Stimulated activated CD8-positive, alpha-beta memory T cell treated with anti-CD3 and anti-CD28 coated beads, Interleukin-12 subunit alpha, Interleukin-12 subunit beta, amount 100 ng/mL, for 24 hours (primary cell): ENCODE measurements around the gene MACF1.
A peak's percentile ranks its signal among the peaks of the same experiment; 100 is the strongest.

Experiments
- DNase-seq: peaks from one replicate; pipeline ENCODE4 v3.0.0-alpha.2; 2020; ENCODE audit errors: extremely low read depth

MACF1 gene

DNA sequence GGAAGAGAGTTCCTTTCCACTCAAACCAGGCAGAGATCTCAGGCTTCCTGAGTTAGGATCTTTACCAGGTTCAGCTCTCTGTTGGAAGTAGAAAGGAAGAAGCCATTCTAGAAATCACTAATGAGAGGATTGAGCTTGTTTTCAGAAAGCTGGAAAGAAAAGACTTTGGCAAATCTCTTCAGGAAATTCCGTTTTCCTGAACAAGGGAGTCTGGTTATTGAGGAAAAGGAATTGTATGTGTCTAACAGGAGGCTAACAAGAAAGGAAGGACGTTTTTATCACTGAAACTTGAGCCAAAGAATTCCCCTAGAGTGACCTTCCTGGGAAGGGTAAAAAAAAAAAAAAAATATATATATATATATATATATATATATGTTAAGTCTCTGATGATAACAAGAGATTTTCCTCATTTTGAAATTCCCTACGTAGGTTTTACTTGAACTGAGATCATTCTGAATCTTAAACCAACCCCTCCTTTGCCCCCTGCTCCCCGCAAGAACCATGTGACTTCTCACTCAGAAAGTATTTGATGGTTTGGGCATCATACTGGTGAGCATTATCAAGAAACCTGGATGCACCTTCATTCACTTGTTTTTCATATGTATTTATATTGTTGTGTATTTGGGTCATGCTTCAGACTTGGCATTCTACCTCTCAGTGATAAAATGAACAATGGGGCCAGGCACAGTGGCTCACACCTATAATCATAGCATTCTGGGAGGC lies 188.5 kb downstream of the MACF1 start:
- no peak for DNase-seq

DNA sequence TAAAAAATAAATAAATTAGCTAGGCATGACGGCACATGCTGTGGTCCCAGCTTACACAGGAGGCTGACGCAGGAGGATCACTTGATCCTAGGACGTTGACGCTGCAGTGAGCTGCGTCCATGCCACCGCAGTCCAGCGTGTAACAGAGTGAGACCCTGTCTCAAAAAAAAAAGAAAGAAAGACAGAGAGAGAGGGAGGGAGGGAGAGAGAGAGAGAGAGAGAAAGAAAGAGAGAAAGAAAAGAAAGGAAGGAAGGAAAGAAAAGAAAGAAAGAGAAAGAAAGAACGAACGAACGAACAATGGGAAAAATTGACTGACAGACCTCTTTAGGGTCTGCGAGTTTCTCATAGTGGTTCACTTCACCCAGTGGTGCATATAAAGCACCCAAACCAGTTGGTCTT lies 189.2 kb downstream of the MACF1 start:
- DNase-seq, result no peak

DNA sequence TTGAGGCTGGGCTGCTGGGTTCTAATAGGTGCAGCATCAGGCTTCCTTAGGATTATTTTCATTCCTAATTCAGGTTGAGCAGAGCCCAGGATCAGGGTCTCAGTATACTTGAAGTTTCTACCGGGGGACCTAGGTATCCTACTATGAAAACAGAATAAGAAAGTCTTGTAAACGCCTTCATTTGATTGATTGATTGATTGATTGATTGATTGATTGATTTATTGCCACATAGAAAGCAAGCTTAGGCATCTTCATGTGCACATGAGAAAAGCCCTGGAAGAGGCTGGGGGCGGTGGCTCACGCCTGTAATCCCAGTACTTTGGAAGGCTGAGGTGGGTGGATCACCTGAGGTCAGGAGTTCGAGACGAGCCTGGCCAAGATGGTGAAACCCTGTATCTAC lies 189.6 kb downstream of the MACF1 start:
- DNase-seq, result no peak

DNA sequence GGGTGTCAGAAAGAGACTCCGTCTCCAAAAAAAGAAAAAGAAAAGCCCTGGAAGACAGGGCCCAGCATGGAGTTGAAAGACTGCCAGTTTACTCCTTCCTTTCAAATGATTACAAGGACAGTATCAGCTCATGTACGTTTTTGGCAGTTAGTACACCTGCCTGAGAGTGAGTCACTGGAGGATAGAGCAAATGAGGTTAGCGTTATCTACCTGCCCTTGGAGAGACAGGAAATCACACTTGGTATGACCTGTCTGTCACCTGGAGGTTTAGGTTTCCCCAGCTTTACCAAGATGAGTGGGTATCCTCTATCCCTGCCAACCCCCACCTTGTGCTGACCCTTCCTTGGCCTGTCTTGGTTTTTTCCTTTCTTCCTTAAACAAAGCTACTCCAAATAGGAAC lies 190.1 kb downstream of the MACF1 start:
- no peak for DNase-seq

- DNase-seq, result no peak
Measured at GRCh38 chr1:39395357-39395831, 190.9 kb downstream of the MACF1 start.

GRCh38 chr1:39396671-39397070 lies 192.2 kb downstream of the MACF1 start:
- no peak for DNase-seq

DNA sequence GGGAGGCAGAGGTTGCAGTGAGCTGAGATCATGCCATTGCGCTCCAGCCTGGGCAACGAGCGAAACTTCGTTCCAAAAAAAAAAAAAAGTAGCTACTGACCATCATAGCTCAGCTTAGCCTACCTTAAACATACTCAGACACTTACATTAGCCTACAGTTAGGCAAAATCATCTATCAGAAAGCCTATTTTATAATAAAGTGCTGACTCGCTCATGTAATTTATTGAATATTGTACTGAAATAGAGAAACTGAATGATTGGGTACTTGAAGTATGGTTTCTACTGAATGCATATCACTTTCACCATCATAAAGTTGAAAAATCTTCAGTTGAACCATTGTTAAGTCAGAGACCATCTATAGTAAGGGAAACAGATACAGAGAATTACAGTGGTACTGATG lies 193.0 kb downstream of the MACF1 start:
- DNase-seq, result no peak

- no peak for DNase-seq
Measured at GRCh38 chr1:39398278-39399021, 194.0 kb downstream of the MACF1 start.

DNA sequence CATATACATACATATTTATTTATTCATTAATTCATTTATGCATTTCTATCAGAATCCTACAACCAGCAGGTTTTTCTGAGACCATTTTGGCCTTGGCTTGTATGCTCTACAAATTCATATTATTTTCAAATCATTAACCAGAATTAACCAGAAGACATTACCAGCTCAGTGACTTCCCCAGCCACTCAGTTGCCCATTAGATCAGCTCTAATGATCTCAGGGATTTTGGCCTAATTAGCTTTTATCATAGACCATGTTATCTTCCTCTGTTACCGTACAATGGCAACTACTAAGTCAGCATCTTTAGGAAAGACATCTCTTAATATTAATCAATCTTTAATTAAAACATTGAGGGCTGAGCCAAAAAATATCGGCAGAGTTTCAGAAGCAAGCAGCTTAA lies 196.6 kb downstream of the MACF1 start:
- no peak for DNase-seq

DNA sequence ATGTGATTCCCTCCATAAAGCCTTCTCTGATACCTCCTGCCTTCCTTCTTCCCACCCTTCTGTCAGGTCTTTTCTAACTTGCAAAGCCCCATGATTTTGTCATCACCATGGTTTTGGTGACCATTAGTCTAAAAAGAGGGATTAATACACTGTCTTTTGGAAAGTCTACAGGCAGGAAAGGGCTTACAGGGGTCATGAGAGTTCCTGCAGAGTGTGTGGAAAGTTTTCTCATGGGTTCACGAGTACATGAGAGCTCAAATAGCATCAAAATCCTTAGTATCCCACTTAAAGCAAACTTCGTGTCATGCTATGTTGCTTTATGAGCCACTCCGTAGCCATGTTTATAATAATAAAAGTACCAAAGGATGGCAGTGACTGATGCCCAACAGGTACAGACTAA lies 200.4 kb downstream of the MACF1 start:
- DNase-seq, result no peak

DNA sequence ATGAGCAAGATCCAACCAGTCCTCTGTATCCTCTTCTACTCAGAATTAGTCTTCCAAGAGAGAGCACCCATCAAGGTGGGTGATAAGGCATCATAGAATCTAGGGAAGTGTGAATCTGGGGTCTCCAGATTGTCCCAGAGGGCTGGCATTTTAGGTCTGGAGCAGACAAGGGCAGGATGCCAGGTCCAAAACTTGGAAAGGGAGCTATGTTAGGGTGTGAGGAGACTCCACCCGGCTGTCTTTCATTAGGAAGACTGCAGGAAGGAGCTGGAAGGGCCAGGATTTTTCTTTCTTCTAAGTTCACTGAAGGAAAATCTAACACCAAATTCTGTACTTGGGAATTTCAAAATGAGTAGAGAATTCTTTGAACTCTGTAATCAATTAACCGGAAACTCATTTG lies 200.9 kb downstream of the MACF1 start:
- no peak for DNase-seq

DNA sequence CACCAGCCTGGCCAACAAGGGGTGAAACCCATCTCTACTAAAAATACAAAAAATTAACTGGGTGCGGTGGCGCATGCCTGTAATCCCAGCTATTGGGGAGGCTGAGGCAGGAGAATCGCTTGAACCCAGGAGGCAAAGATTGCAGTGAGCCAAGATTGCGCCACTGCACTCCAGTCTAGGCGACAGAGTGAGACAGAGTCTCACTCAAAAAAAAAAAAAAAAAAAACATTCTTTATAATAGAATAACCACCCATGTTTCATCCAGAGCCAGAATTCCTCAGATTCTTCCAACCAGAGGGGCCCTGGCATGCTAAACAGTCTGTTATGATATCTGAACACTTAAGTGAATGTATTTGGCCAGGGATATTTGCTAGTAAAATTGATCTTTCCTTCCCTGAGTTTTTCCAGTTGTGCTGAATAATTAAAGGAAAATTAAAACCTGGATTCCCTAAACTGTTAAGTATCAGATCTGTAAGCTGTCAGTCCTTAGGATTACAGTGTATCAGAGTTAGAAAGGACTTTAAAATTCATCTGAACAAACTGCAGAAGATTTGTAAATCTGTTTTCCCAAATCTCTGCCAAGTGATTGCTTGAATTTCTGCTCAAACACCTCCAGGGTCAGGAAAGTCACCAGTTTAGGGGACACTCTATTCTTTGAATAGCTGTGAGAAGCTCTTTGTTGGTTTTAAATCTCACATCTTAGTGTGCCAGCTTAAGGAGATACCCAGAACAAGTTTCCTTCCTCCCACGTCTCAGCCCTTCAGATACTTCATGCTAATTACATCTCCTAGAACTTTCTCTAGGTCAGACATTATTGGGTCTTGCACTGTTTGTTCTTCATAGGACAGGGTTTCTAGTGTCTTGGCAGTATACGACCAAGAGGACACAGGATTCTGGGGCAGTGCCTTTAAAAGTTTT lies 202.3 kb downstream of the MACF1 start:
- no peak for DNase-seq

- no peak for DNase-seq
Measured at GRCh38 chr1:39407510-39407895, 203.0 kb downstream of the MACF1 start.

- DNase-seq, result no peak
Measured at GRCh38 chr1:39407896-39408640, 203.6 kb downstream of the MACF1 start.

DNA sequence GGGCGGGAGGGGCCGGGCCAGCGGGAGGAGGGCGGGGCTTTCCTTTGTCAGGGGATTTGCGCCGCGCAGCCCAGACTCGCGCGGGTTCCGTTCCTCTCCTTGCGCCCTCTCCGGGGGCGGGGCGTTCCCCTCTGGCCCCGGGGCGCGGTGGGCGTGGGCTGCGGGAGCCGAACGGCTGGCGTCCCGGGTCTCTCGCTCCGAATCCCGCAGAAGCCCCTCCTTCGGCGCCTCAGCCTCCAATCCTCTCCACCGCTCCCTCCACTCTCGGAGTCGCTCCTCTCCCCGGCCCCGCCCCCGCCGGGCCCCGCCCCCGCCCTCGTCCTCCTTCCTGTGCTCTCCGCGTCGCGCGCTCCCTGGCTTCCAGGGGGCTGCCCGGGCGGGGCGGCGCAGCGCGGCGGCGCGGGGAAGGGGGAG lies 204.2 kb downstream of the MACF1 start:
- DNase-seq, result peak; percentile 75

- DNase-seq, result no peak
Measured at GRCh38 chr1:39409055-39409816, 204.7 kb downstream of the MACF1 start.

- DNase-seq, result no peak
Measured at GRCh38 chr1:39410915-39411436, 206.5 kb downstream of the MACF1 start.

GRCh38 chr1:39411526-39412478 lies 207.3 kb downstream of the MACF1 start:
- DNase-seq, result no peak

GRCh38 chr1:39412892-39413291 lies 208.4 kb downstream of the MACF1 start:
- no peak for DNase-seq
